ENCODE data around the gene GARNL3. TPM values are rescaled to one million over a fixed set of nuclear protein-coding genes. Genes with fewer than 3 reads are reported as not detected.

Gene GARNL3
- total RNA-seq, 1 experiment from 2014 or later: 11.5 TPM

GRCh38 chr9:127249877-127250276, 14.7 kb upstream of the GARNL3 start:
- Histone ChIP-seq H3K4me1 (ENCODE audit: control insufficient read depth, insufficient read depth, low read length) (no peaks in the 10 kb centered on the region), H3K4me3 (ENCODE audit: low read depth in 2 of 2, low read length in 2 of 2) (no peak overlapping the region), H3K36me3 (ENCODE audit: control insufficient read depth, insufficient read depth, low read length) (no peaks in the 10 kb centered on the region), H3K27ac (ENCODE audit: low read length) (no peak overlapping the region), H3K9me3 (ENCODE audit: control insufficient read depth, insufficient read depth, low read depth, low read length) (no peaks in the 10 kb centered on the region), H3K27me3 (ENCODE audit: control insufficient read depth, insufficient read depth, low read length) (no peaks in the 10 kb centered on the region)
- intact Hi-C loops (cut with micrococcal nuclease; ENCODE audit: unreplicated experiment) (no loop called here), in situ Hi-C loops (cut with HindIII; ENCODE audit: low pct_unique_long_range_greater_than_20kb, low sequenced_read_pairs) (no loop called here)
- no peak for ATAC-seq
- BruUV-seq (replicated peaks): no TSS peak
- CTCF ChIA-PET: no interaction called here
- no peak for DNase-seq (ENCODE audit: low read depth, low spot score)
- TF ChIP-seq CTCF (IDR thresholded peaks at IDR 0.05): no peak
- no peak for TF ChIP-seq TCF7L2 (IDR thresholded peaks at IDR 0.05; ENCODE audit: low read depth, low read length)
- TF ChIP-seq REST (IDR thresholded peaks at IDR 0.05; ENCODE audit: insufficient read depth in 1 of 2, low read depth in 2 of 2, low read length in 1 of 2): no peak
- TF ChIP-seq POLR2AphosphoS5 (IDR thresholded peaks at IDR 0.05; ENCODE audit: low read depth, low read length): no peak
- TF ChIP-seq SIN3A (IDR thresholded peaks at IDR 0.05; ENCODE audit: borderline replicate concordance, insufficient read depth, low read depth, low read length): no peak
- POLR2A ChIA-PET: no interaction called here

GRCh38 chr9:127250896-127251391, 13.6 kb upstream of the GARNL3 start:
- Histone ChIP-seq H3K4me3 (ENCODE audit: low read depth in 2 of 2, low read length in 2 of 2) (no peak overlapping the region), H3K9me3 (ENCODE audit: control insufficient read depth, insufficient read depth, low read depth, low read length) (no peaks in the 10 kb centered on the region), H3K4me1 (ENCODE audit: control insufficient read depth, insufficient read depth, low read length) (no peaks in the 10 kb centered on the region), H3K36me3 (ENCODE audit: control insufficient read depth, insufficient read depth, low read length) (no peaks in the 10 kb centered on the region), H3K27ac (ENCODE audit: low read length) (no peak overlapping the region), H3K27me3 (ENCODE audit: control insufficient read depth, insufficient read depth, low read length) (no peaks in the 10 kb centered on the region)
- intact Hi-C loops (cut with micrococcal nuclease; ENCODE audit: unreplicated experiment): no loop called here
- in situ Hi-C loops (cut with HindIII; ENCODE audit: low pct_unique_long_range_greater_than_20kb, low sequenced_read_pairs): no loop called here
- TF ChIP-seq POLR2AphosphoS5 (IDR thresholded peaks at IDR 0.05; ENCODE audit: low read depth, low read length) (no peak), TCF7L2 (IDR thresholded peaks at IDR 0.05; ENCODE audit: low read depth, low read length) (no peak), CTCF (IDR thresholded peaks at IDR 0.05) (no peak), REST (IDR thresholded peaks at IDR 0.05; ENCODE audit: insufficient read depth in 1 of 2, low read depth in 2 of 2, low read length in 1 of 2) (no peak), SIN3A (IDR thresholded peaks at IDR 0.05; ENCODE audit: borderline replicate concordance, insufficient read depth, low read depth, low read length) (no peak)
- ATAC-seq (no peak), DNase-seq (ENCODE audit: low read depth, low spot score) (no peak)
- ChIA-PET CTCF (no interaction called here), POLR2A (no interaction called here)
- no TSS peak for BruUV-seq (replicated peaks)
